ENCODE measurements around the gene PARP3.
"Not testable (repeated sequence)": the region's sequence is repeated elsewhere in the genome, so short reads cannot be mapped to it uniquely, and the experiment has no call there.

Gene PARP3

GRCh38 chr3:51983578-51984268, 41.6 kb downstream of the PARP3 start:
- DNase-seq (ENCODE audit: low read depth in 1 of 2, low spot score in 1 of 2): no peak

- no peak for DNase-seq (ENCODE audit: low read depth in 1 of 2, low spot score in 1 of 2)
Observed at GRCh38 chr3:51984269-51984647, 42.1 kb downstream of the PARP3 start.

- DNase-seq (ENCODE audit: low read depth in 1 of 2, low spot score in 1 of 2): no peak
Observed at GRCh38 chr3:51985063-51985462, 42.9 kb downstream of the PARP3 start.

- DNase-seq (ENCODE audit: low read depth in 1 of 2, low spot score in 1 of 2): no peak
Observed at GRCh38 chr3:51986010-51986947, 44.1 kb downstream of the PARP3 start.

- DNase-seq (ENCODE audit: low read depth in 1 of 2, low spot score in 1 of 2): no peak
Observed at GRCh38 chr3:51987568-51987967, 45.4 kb downstream of the PARP3 start.

- no peak for DNase-seq (ENCODE audit: low read depth in 1 of 2, low spot score in 1 of 2)
Observed at GRCh38 chr3:51988286-51989146, 46.4 kb downstream of the PARP3 start.

GRCh38 chr3:51990501-51990971, 48.4 kb downstream of the PARP3 start:
- not testable (repeated sequence) for DNase-seq (ENCODE audit: low read depth in 1 of 2, low spot score in 1 of 2)

- DNase-seq (ENCODE audit: low read depth in 1 of 2, low spot score in 1 of 2): no peak
Observed at GRCh38 chr3:51992017-51992682, 50.0 kb downstream of the PARP3 start.

- DNase-seq (ENCODE audit: low read depth in 1 of 2, low spot score in 1 of 2): not testable (repeated sequence)
Observed at GRCh38 chr3:51993657-51994056, 51.5 kb downstream of the PARP3 start.

- no peak for DNase-seq (ENCODE audit: low read depth in 1 of 2, low spot score in 1 of 2)
Observed at GRCh38 chr3:51994530-51994929, 52.4 kb downstream of the PARP3 start.

- DNase-seq (ENCODE audit: low read depth in 1 of 2, low spot score in 1 of 2): peak; percentile 80 to 86
Observed at GRCh38 chr3:51995346-51996163, 53.4 kb downstream of the PARP3 start, which contains the start of gene RPL29. Gene RPL29, minus strand, starts transcription at chr3:51995895. Its CDS starts 434 bp downstream, at chr3:51995461.

- no peak for DNase-seq (ENCODE audit: low read depth in 1 of 2, low spot score in 1 of 2)
Observed at GRCh38 chr3:51997172-51997571, 55.0 kb downstream of the PARP3 start.

GRCh38 chr3:51997935-51998596, 55.9 kb downstream of the PARP3 start:
- no peak for DNase-seq (ENCODE audit: low read depth in 1 of 2, low spot score in 1 of 2)

All from activated T-helper 1 cell treated with anti-CD3 and anti-CD28 coated beads, Interleukin-2, amount 50 U/mL, for 16 hours (primary cell).